ENCODE data around the gene NSF.
A peak's percentile ranks its signal among the peaks of the same experiment; 100 is the strongest.
"Not testable (repeated sequence)": the region's sequence is repeated elsewhere in the genome, so short reads cannot be mapped to it uniquely, and the experiment has no call there.

The NSF gene

DNA sequence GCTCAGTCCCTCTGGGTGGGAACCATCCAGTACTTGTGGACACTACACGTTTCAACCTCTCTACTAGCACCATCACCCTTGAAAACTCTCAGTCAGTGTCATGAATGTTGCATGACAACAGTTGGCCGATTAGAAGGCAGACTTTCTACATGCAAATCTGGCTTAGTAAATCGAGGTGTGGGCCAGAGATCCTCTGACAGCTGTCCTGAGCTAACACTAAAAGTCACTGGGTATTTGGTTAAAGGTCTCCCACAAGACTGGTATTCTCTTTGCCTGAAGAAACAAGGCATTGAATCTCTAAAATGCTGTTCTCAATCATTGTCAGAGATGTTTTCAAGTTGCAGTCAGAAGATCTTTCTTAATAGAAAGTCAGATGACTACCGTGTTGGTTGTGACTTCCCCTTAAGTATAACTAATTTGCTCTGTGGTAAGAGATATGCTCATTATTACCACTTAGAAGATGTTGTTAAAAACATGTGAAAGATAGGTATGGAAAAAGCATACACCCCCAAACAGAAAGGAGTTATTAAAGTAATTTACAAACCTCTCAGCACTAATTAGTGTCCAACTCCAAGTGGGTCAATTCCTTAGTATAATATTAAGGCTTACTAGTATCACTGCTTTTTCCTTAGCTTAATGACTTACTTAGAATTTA lies 165.7 kb downstream of the NSF start:
- no peak for DNase-seq (ENCODE audit: low read depth)

GRCh38 chr17:46756861-46757260 lies 166.4 kb downstream of the NSF start:
- DNase-seq (ENCODE audit: low read depth): no peak

GRCh38 chr17:46757588-46757987 lies 167.1 kb downstream of the NSF start:
- DNase-seq (ENCODE audit: low read depth): not testable (repeated sequence)

GRCh38 chr17:46758614-46759013 lies 168.1 kb downstream of the NSF start:
- no peak for DNase-seq (ENCODE audit: low read depth)

GRCh38 chr17:46759141-46759540 lies 168.7 kb downstream of the NSF start:
- no peak for DNase-seq (ENCODE audit: low read depth)

- DNase-seq (ENCODE audit: low read depth): no peak
Observed at GRCh38 chr17:46763416-46763815, 172.9 kb downstream of the NSF start.

GRCh38 chr17:46764000-46764708 lies 173.7 kb downstream of the NSF start:
- no peak for DNase-seq (ENCODE audit: low read depth)

GRCh38 chr17:46764709-46765401 lies 174.4 kb downstream of the NSF start:
- DNase-seq (ENCODE audit: low read depth): peak; percentile 42

GRCh38 chr17:46765453-46765852 lies 175.0 kb downstream of the NSF start:
- DNase-seq (ENCODE audit: low read depth): no peak

DNA sequence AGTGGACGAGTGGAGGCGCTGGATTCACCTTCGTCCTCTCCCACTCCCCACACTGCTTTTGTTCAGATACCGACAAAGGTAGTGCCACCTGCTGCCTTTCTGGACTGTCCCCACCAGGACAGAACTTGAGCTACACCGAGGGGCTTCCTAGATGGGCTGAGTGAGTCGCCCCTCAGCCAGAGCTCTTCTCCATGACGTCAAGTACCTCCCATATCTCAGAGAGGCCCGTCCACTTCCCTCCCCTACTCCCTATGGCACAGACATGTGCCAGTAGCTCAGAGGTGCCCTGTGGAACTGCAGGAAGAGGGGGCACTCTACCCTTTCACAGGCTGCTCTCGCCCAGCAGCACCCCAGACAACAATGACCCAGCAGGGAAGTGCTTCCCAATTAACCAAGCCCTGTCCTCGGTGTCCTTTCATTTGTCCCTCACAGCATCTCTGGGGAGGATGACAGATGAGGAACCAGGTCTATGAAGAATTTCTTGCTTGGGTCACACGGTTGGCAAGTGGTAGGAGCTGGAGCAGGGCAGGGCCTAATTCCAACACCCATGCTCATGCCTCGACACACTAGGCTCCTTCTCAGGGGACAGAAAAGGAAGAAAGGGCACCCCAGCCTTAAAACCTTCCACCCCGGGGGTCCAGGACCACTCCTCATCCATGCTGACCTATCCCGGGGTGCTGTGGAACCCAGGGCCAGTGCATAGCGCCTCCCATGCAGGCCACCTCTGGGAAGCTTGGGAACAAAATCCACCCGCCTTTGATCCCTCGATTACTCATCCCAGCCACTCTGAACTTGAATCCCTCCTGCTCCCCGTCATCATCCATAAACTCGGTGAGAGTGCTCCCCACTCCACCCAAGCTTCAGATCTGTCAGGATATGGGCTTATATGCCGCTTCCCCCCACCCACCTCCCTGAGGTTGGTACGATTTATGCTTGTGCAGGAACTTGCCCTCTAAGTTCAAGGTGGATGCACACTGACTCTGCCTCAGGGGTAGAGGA lies 176.3 kb downstream of the NSF start:
- DNase-seq (ENCODE audit: low read depth): no peak

GRCh38 chr17:46768540-46768870 lies 178.0 kb downstream of the NSF start:
- no peak for DNase-seq (ENCODE audit: low read depth)

DNA sequence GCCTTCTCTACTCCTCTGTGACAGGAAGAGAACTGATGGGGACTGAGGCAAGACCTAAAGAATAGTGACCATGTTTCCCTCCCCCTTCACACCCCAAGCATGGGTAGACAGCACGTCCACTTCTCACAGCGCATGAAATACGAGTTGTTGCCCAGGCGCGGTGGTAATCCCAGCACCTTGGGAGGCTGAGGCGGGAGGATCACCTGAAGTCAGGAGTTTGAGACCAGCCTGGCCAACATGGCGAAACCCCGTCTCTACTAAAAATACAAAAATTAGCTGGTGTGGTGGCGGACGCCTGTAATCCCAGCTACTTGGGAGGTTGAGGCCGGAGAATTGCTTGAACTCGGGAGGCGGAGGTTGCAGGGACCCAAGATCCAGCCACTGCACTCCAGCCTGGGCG lies 178.4 kb downstream of the NSF start:
- not testable (repeated sequence) for DNase-seq (ENCODE audit: low read depth)

GRCh38 chr17:46769531-46770438 lies 179.3 kb downstream of the NSF start:
- peak; percentile 19 for DNase-seq (ENCODE audit: low read depth)

- no peak for DNase-seq (ENCODE audit: low read depth)
Observed at GRCh38 chr17:46770439-46770817, 180.0 kb downstream of the NSF start.

DNA sequence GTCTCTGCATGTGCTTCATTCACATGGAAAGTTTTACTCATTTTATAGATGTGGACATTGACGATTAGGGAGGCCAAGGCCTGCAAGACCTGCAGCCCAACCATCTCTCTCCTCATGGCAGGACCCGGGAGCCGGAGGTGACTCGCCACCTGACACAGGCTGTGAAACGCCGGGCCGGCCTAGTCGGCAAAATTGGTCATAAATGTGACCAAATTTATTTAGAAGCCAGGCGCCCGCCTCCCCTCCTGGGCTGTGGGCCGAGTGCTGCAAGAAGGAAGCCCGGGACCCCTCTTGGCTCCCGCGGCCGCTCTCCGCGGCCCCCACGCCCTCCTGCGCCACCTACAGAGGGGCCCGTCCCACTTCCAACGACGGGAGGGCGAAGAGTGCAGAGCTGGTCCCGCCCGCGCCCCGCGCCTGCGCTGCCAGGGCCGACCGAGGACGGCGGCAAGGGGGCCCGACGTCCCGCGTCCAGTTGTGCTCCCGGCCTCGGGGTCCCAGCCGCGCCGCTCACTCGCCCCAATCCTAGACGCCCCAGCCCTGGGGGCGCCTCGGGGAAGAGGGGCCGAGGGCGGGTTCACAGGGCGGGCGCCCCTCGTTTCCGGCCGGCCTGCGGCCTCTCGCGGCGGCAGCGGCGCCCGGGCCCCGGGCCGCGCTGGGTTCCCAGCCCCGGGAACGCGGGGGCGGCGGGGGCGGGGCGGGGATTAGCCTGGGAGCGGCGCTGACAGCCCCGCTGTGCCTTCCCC lies 180.5 kb downstream of the NSF start:
- DNase-seq (ENCODE audit: low read depth): no peak

GRCh38 chr17:46771561-46772474 lies 181.3 kb downstream of the NSF start:
- DNase-seq (ENCODE audit: low read depth): no peak

- DNase-seq (ENCODE audit: low read depth): no peak
Observed at GRCh38 chr17:46772475-46773220, 182.2 kb downstream of the NSF start.

DNA sequence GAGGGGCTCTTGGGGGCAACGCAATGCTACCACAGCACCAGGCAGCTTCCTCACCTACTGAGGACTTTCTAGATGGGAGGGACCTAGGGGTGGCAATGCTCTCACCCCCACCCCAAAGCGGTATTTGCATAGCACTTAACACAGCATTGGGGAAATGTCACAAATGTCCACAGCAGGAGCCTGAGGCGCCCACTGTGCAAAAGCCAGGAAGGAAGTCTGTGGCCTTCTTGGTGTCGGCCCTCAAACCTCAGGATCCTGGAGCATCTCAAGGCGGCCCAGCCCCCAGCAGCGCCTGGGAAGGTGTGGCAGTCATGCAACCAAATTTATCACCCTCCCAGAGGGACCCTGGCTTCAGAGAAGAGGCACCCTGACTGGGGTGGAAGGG lies 182.7 kb downstream of the NSF start:
- no peak for DNase-seq (ENCODE audit: low read depth)

- DNase-seq (ENCODE audit: low read depth): no peak
Observed at GRCh38 chr17:46773676-46774075, 183.2 kb downstream of the NSF start.

Data from fibroblast of gingiva (primary cell).